Heart right ventricle (tissue), 16 donors: ENCODE results near the gene CATSPER4. TPM values are rescaled to one million over a fixed set of nuclear protein-coding genes. Genes with fewer than 3 reads are reported as not detected.

Source experiments
- ATAC-seq, 8 donors: fragments of 200-7000 bp; cut with Tn5 transposase; one replicate each; pipeline ENCODE4 v1.9.1; 2020; ENCODE audit warnings: mild to moderate bottlenecking in 8 of 8, moderate library complexity in 8 of 8, moderate number of reproducible peaks in 1 of 8
- DNase-seq, 2 donors: peaks; one replicate each; pipeline ENCODE4 v3.0.0-alpha.2; 2020
- H3K27ac ChIP-seq, 10 donors: fragments of 200-600 bp; sonication (generic) in 2 of 10; one replicate each; pipeline versions ENCODE4 v1.5.0 to v1.8.0; 2020 to 2022; ENCODE audit warnings: mild to moderate bottlenecking in 3 of 10
- H3K27me3 ChIP-seq, 7 donors: fragments of 200-600 bp; one replicate each; pipeline ENCODE4 v1.8.0; 2021 to 2022; ENCODE audit warnings: mild to moderate bottlenecking in 2 of 7
- H3K36me3 ChIP-seq, 9 donors: fragments of 200-600 bp; sonication (generic) in 1 of 9; one replicate each; pipeline versions ENCODE4 v1.5.0 to v1.8.0; 2020 to 2022; ENCODE audit warnings: mild to moderate bottlenecking in 2 of 9
- H3K4me1 ChIP-seq, 9 donors: fragments of 200-600 bp; sonication (generic) in 1 of 9; one replicate each; pipeline versions ENCODE4 v1.5.0 to v1.8.0; 2020 to 2022; ENCODE audit warnings: mild to moderate bottlenecking in 4 of 9
- H3K4me3 ChIP-seq, 10 donors: fragments of 200-600 bp; sonication (generic) in 2 of 10; one replicate each; pipeline versions ENCODE4 v1.5.0 to v1.8.0; 2020 to 2022; ENCODE audit warnings: mild to moderate bottlenecking in 7 of 10, moderate library complexity in 2 of 10
- H3K9me3 ChIP-seq, 11 donors: fragments of 200-600 bp in 10 of 11; sonication (generic) in 2 of 11; one replicate each; pipeline versions ENCODE4 v1.5.0 to v1.8.0; 2013 to 2022; ENCODE audit warnings: mild to moderate bottlenecking in 2 of 11, control low read depth in 1 of 11, moderate library complexity in 1 of 11
- CTCF ChIP-seq, 9 donors: fragments of 200-600 bp; sonication (generic) in 2 of 9; IDR thresholded peaks; one replicate each; pipeline versions ENCODE4 v1.5.0 to v1.8.0; 2021 to 2022; ENCODE audit warnings: antibody characterized with exemption in 9 of 9, mild to moderate bottlenecking in 5 of 9, moderate library complexity in 1 of 9
- WGBS, 2 donors: extraction: QIAGEN DNeasy Blood & Tissue Kit; methylation state at CpG; one replicate each; pipeline ENCODE4 v1.1.7; 2013; ENCODE audit warnings: inconsistent platforms in 1 of 2; 5-methylcytosine and 5-hydroxymethylcytosine counted together
- intact Hi-C, 10 donors: fragments of 100-400 bp; cut with DNase I; formaldehyde crosslinking; loops; one replicate each; pipeline versions ENCODE4 v1.11.1 to v1.14.2; 2022
- polyA plus RNA-seq, 2 donors: library from polyadenylated mRNA; stranded (reverse); fragments of 200-250 nt; gene quantifications; one replicate each; pipeline ENCODE4 v1.2.3, GENCODE V29; 2013
- total RNA-seq, 10 donors: library from RNA; stranded (reverse); fragmentation: NEBNext Ultra II Directional in 3 of 10; extraction: Animal tissue kit (Norgen Biotek cat#: 25700) in 3 of 10; gene quantifications; one replicate each; pipeline versions ENCODE4 v1.2.1 to v1.2.4, GENCODE V29; 2021 to 2023
- donor health status: Arrhythmogenic right ventricular cardiomyopathy.
- donor health status: ischemic (EF 13 %, LVEDD 7.1; RV severe dilation, severe dysfunction).
- donor health status: healthy with polysubstance abuse.
- donor health status: DM: no; HTN: yes; CAD: no.
- donor health status: DM: no; HTN: no; CAD: no.
- donor health status: ischemic (EF 25% LVEDD 6.9; RV normal size, moderate dysfunction).
- donor health status: ischemic (EF 25% LVEDD 5.7; RV mildly dilated, moderate dysfunction).
- donor health status: healthy.
- donor health status: DM: yes; HTN: yes; CAD: no.
- donor health status: Ischemic cardiomyopathy.
- donor health status: ischemic (EF 35%, LVEDD 5.7; RV mildly dilated, moderate dysfunction).
- donor health status: nonischemic (EF 11% LVEDD 7.7; RV severe dilation, severe dysfunction).
- donor health status: DM: yes; HTN: yes; CAD: no.
- donor health status: PGD.
- donor health status: ischemic (EF 29% LVEDD 5.4; RV normal size, mild dysfunction).
- donor health status: nonischemic (EF 23%, LVEDD 6.1; RV moderate dilation, normal function).

The CATSPER4 gene
- total and polyA plus RNA-seq, 12 donors, result not detected

- DNase-seq, result no peak
- ATAC-seq, result no peak
- Histone ChIP-seq H3K9me3 (no peaks in the 10 kb centered on the region), H3K27me3 (peaks cover 0 to 41% (median 0%) of the 10 kb centered on the region in 7 donors), H3K4me1 (peaks cover 10 to 49% (median 33%) of the 10 kb centered on the region in 9 donors), H3K27ac (peak overlapping the region in 7 of 10 donors; percentile 44 to 76 (median 66)), H3K4me3 (peak overlapping the region in 3 of 10 donors; percentile 10 to 51 (median 47)), H3K36me3 (peaks cover 0 to 6% (median 0%) of the 10 kb centered on the region in 9 donors)
- no peak for TF ChIP-seq CTCF (IDR thresholded peaks at IDR 0.05)
- intact Hi-C loops, result loop anchor here in 7 of 10 donors (2.0 to 10.0 kb wide), 7 partner anchors 53 to 160 kb away; partner anchors contain the start of genes CEP85 (in 5 of the 7) and PDIK1L (in 1 of the 7)
- WGBS, 2 donors, result 69 to 70% methylated on average over 19 of the region's 19 CpGs
These were observed 25.2 kb upstream of the CATSPER4 start for GRCh38 chr1:26164861-26165842.

- H3K4me3 ChIP-seq, result no peak overlapping the region
- H3K27me3 ChIP-seq, result peaks cover 0 to 26% (median 0%) of the 10 kb centered on the region in 7 donors
- peaks cover 0 to 13% (median 0%) of the 10 kb centered on the region in 9 donors for H3K36me3 ChIP-seq
- DNase-seq, result no peak
- peaks cover 5 to 51% (median 30%) of the 10 kb centered on the region in 9 donors for H3K4me1 ChIP-seq
- intact Hi-C loops, result loop anchor here in 6 of 10 donors (1.0 to 10.0 kb wide), 5 partner anchors 59 to 158 kb away; partner anchors contain the start of gene CEP85 (in 5 of the 6)
- 87% methylated on average over 4 of the region's 4 CpGs for WGBS, 2 donors
- no peaks in the 10 kb centered on the region for H3K9me3 ChIP-seq
- no peak for ATAC-seq
- H3K27ac ChIP-seq, result no peak overlapping the region
- no peak for TF ChIP-seq CTCF (IDR thresholded peaks at IDR 0.05)
These were observed 23.6 kb upstream of the CATSPER4 start for GRCh38 chr1:26166719-26167281.

- intact Hi-C loops, result loop anchor here in 7 of 10 donors (2.0 to 10.0 kb wide), 8 partner anchors 56 to 156 kb away; partner anchors contain the start of genes CEP85 (in 6 of the 7) and PDIK1L (in 1 of the 7)
These were observed 21.8 kb upstream of the CATSPER4 start, which contains the start of gene C1orf232 for GRCh38 chr1:26168410-26169197. Gene C1orf232 (minus strand): TSS chr1:26168963. CDS start chr1:26168499, 464 bp downstream.

More at GRCh38 chr1:26168410-26169197, 21.8 kb upstream of the CATSPER4 start, which contains the start of gene C1orf232:
- H3K4me1 ChIP-seq, result peaks cover 5 to 42% (median 21%) of the 10 kb centered on the region in 9 donors
- H3K27ac ChIP-seq, result peak within 1 kb of the TSS in 9 of 10 donors; percentile 79 to 89 (median 82)
- no peaks in the 10 kb centered on the region for H3K9me3 ChIP-seq
- H3K36me3 ChIP-seq, result peaks cover 0 to 8% (median 0%) of the 10 kb centered on the region in 9 donors
- ATAC-seq (no peak), DNase-seq (no peak)
- H3K27me3 ChIP-seq, result peaks cover 0 to 11% (median 0%) of the 10 kb centered on the region in 7 donors
- H3K4me3 ChIP-seq, result peak within 1 kb of the TSS; percentile 63 to 100 (median 88)
- no peak for TF ChIP-seq CTCF (IDR thresholded peaks at IDR 0.05)
- WGBS, 2 donors, result 53 to 57% methylated on average over 5 of the region's 5 CpGs
